Measurements from ENCODE around the gene POLR2L. TPM values are rescaled to one million over a fixed set of nuclear protein-coding genes. Genes with fewer than 3 reads are reported as not detected.

POLR2L gene
- total RNA-seq, 1 donor from 2014 or later = 53.8 TPM

DNA sequence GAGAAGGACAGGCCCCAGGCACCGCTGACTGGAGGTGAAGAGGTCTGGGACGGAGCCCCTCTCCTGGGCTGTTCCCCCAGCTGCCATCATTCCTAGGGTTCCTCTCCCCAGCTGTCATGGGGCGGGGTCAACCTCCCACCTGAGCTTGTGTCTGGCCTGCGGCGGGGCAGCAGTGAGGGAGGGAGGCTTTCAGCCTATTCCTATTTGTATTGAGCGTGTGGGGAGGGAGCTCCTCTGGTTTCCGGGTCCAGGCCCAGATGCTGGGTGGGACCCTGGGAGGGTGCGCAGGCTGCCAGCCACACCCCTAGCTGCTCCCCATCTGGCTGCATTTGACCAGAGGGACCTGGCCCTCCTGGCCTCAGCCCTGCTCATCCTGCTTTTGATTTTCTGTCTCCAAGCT, 14.1 kb upstream of the POLR2L start:
- TF ChIP-seq POLR2AphosphoS5 (IDR thresholded peaks at IDR 0.05; ENCODE audit: insufficient read depth in 1 of 2, low read depth in 1 of 2) (no peak), POLR2A (IDR thresholded peaks at IDR 0.05) (no peak)
- TF ChIP-seq, protein P1, sequence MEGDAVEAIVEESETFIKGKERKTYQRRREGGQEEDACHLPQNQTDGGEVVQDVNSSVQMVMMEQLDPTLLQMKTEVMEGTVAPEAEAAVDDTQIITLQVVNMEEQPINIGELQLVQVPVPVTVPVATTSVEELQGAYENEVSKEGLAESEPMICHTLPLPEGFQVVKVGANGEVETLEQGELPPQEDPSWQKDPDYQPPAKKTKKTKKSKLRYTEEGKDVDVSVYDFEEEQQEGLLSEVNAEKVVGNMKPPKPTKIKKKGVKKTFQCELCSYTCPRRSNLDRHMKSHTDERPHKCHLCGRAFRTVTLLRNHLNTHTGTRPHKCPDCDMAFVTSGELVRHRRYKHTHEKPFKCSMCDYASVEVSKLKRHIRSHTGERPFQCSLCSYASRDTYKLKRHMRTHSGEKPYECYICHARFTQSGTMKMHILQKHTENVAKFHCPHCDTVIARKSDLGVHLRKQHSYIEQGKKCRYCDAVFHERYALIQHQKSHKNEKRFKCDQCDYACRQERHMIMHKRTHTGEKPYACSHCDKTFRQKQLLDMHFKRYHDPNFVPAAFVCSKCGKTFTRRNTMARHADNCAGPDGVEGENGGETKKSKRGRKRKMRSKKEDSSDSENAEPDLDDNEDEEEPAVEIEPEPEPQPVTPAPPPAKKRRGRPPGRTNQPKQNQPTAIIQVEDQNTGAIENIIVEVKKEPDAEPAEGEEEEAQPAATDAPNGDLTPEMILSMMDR (IDR thresholded peaks at IDR 0.05) = no peak
- peaks cover 50% of the 10 kb centered on the region for H3K4me1 ChIP-seq
- no peaks in the 10 kb centered on the region for H3K36me3 ChIP-seq
- H3K27me3 ChIP-seq = no peaks in the 10 kb centered on the region
- H3K27ac ChIP-seq = no peak overlapping the region
- intact Hi-C loops (cut with DNase I) = no loop called here
- no peak for DNase-seq (ENCODE audit: extremely low spot score in 2 of 2)
- H3K4me3 ChIP-seq = no peak overlapping the region
- H3K9me3 ChIP-seq = no peaks in the 10 kb centered on the region

DNA sequence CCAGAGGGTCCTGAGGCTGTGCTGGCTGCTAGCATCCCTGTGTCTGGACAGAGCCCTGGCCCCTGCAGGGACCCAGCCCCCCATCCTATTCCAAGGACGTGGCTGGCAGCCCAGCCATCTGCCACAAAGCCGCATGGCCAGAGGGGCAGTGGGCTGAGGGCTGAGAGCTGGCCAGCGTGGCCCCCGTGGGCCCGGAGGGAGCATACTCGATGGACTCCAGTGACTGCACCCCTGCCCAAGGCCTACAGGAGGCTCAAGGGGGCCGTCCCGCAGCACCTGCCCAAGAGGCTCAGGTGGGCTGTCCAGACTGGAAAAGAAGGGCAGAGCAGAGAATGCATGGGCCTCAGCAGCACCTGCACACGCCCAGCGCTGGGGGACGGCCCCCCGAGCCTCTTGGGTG, 13.5 kb upstream of the POLR2L start:
- H3K9me3 ChIP-seq = no peaks in the 10 kb centered on the region
- DNase-seq (ENCODE audit: extremely low spot score in 2 of 2) = no peak
- H3K27me3 ChIP-seq = no peaks in the 10 kb centered on the region
- peaks cover 53% of the 10 kb centered on the region for H3K4me1 ChIP-seq
- no peaks in the 10 kb centered on the region for H3K36me3 ChIP-seq
- intact Hi-C loops (cut with DNase I) = no loop called here
- H3K27ac ChIP-seq = no peak overlapping the region
- TF ChIP-seq, protein P1 (IDR thresholded peaks at IDR 0.05) = no peak
- TF ChIP-seq POLR2AphosphoS5 (IDR thresholded peaks at IDR 0.05; ENCODE audit: insufficient read depth in 1 of 2, low read depth in 1 of 2) (no peak), POLR2A (IDR thresholded peaks at IDR 0.05) (no peak)
- H3K4me3 ChIP-seq = no peak overlapping the region

DNA sequence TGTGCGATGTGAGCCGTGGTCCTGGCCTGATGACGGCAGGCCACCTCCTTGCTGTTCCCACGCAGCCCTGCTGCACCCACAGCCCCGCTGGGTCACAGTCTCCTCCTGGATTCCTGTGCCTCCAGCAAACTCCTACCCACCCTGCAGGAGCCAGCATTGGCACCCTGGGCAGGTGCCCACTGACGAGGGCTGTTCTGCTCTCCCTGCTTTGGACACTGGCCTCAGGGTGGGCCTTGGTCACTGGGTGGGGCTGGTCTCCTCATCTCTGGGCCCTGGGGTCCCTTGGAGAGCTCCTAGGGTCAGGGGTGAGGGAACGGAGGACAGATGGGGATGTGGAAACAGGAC, 13.0 kb upstream of the POLR2L start:
- Histone ChIP-seq H3K4me1 (peaks cover 57% of the 10 kb centered on the region), H3K27me3 (no peaks in the 10 kb centered on the region), H3K36me3 (no peaks in the 10 kb centered on the region), H3K4me3 (no peak overlapping the region), H3K9me3 (no peaks in the 10 kb centered on the region), H3K27ac (no peak overlapping the region)
- TF ChIP-seq, protein P1 (IDR thresholded peaks at IDR 0.05) = no peak
- TF ChIP-seq POLR2A (IDR thresholded peaks at IDR 0.05) (no peak), POLR2AphosphoS5 (IDR thresholded peaks at IDR 0.05; ENCODE audit: insufficient read depth in 1 of 2, low read depth in 1 of 2) (no peak)
- intact Hi-C loops (cut with DNase I) = no loop called here
- no peak for DNase-seq (ENCODE audit: extremely low spot score in 2 of 2)

DNA sequence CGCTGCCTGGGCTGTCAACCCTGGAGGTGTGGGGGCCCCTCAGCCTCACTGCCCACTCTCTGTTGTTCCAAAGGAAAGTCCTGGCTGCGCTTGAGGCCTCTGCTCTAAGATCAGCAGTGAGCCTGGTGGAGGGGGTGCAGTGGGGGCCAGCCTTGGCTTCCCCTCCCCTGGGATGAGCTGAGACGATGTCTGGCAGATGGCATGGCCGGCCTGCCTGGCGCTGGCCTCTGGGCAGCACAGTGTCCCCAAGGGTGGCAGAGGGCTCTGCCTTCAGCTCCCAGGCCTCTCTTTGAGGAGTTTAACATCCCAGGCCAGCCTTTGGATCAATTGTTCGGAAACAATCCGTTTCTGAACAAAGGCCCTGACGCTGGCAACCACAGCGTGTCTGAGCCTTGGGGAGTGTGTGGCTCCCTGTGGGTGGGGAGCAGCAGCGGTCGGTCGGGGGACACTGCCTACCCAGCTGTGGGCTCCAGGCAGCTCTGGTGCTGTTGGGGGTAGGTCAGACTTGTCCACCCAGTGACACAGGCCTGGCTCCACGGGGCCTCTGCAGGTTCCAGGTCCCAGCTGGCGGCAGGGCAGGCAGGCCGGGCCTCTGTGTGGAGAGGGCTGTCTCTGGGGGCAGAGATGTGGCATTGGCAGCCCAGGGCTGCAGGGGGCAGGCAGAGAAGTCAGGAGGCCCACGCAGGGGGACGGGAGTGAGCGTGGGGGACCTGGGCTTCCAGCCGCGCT, 12.4 kb upstream of the POLR2L start:
- intact Hi-C loops (cut with DNase I) = loop anchor here (5.0 kb wide), 1 partner anchor 198 kb away; no protein-coding TSS in a partner anchor
- no peak for DNase-seq (ENCODE audit: extremely low spot score in 2 of 2)
- Histone ChIP-seq H3K27ac (no peak overlapping the region), H3K4me3 (no peak overlapping the region), H3K4me1 (peaks cover 56% of the 10 kb centered on the region), H3K9me3 (no peaks in the 10 kb centered on the region), H3K27me3 (no peaks in the 10 kb centered on the region), H3K36me3 (no peaks in the 10 kb centered on the region)
- TF ChIP-seq, protein P1 (IDR thresholded peaks at IDR 0.05) = no peak
- TF ChIP-seq POLR2AphosphoS5 (IDR thresholded peaks at IDR 0.05; ENCODE audit: insufficient read depth in 1 of 2, low read depth in 1 of 2) = no peak
- no peak for TF ChIP-seq POLR2A (IDR thresholded peaks at IDR 0.05)

DNA sequence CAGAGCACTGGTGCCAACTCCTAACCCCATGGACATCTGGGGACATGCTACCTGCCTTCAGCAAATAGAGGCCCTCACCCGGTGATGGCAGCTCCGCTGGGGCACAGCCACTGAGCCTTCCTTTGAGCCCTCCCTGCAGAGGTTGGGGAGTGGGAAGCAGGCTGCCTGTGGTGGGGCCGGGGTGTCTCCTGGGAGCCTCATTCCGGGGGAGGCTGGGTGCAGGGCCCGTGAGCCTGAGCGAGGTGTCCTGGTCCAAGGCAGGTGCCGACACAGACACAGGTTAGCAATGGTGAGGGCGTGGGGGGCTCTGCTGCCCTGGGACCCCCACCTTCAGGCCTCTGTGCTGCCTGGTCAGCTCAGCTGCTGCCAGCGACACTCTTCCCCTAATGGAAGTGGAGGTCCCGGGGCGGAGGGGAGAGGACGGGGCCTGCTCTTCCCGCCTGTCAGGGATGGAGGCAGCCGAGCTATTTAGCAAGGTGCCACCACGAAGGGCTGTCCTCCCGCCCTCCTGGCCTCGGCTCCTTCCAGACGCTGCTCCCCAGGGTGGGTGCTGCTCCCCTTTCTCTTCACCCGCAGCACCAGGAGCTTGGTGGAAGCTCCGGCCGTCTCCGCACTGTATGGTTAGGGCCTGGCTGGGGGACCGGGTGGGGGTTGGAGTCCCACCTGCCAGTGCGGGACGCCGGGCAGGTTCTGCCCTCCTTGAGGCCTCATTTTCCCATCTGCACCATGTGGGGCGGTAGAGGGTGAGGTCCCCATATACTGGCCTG, 11.5 kb upstream of the POLR2L start:
- no peaks in the 10 kb centered on the region for H3K27me3 ChIP-seq
- H3K9me3 ChIP-seq = no peaks in the 10 kb centered on the region
- H3K4me3 ChIP-seq = no peak overlapping the region
- DNase-seq (ENCODE audit: extremely low spot score in 2 of 2) = no peak
- H3K27ac ChIP-seq = no peak overlapping the region
- TF ChIP-seq, protein P1 (IDR thresholded peaks at IDR 0.05) = no peak
- TF ChIP-seq POLR2AphosphoS5 (IDR thresholded peaks at IDR 0.05; ENCODE audit: insufficient read depth in 1 of 2, low read depth in 1 of 2) = no peak
- TF ChIP-seq POLR2A (IDR thresholded peaks at IDR 0.05) = no peak
- no peaks in the 10 kb centered on the region for H3K36me3 ChIP-seq
- intact Hi-C loops (cut with DNase I) = loop anchor here (5.0 kb wide), 1 partner anchor 198 kb away; no protein-coding TSS in a partner anchor
- peaks cover 53% of the 10 kb centered on the region for H3K4me1 ChIP-seq
